ENCODE measurements around the gene THAP4. TPM values are rescaled to one million over a fixed set of nuclear protein-coding genes. Genes with fewer than 3 reads are reported as not detected.

The THAP4 gene
- total and polyA plus RNA-seq, 2 experiments from 2014 or later: 62.9 to 80.4 TPM

- Mint-ChIP-seq H3K4me1 (peaks cover 22% of the 10 kb centered on the region), H3K4me3 (no peak overlapping the region), H3K36me3 (ENCODE audit: low read depth) (peaks cover 16% of the 10 kb centered on the region), H3K9me3 (peaks cover 9% of the 10 kb centered on the region; the same call in 2 of the 3 replicates), H3K27ac (no peak overlapping the region), H3K27me3 (ENCODE audit: insufficient read depth, low read depth, poor library complexity) (peaks cover 2% of the 10 kb centered on the region)
- Histone ChIP-seq H3K4me3 (no peak overlapping the region), H3K4me2 (no peak overlapping the region), H2AFZ (no peak overlapping the region), H3K27me3 (ENCODE audit: insufficient read depth) (no peaks in the 10 kb centered on the region), H3K79me2 (replicated peaks; ENCODE audit: insufficient read depth) (peaks cover 79% of the 10 kb centered on the region), H4K20me1 (replicated peaks; ENCODE audit: insufficient read depth) (peaks cover 15% of the 10 kb centered on the region; the same call in 1 of the 2 replicates), H3K4me1 (ENCODE audit: insufficient read depth) (peaks cover 6% of the 10 kb centered on the region; the same call in 1 of the 2 replicates), H3K36me3 (ENCODE audit: insufficient read depth) (no peaks in the 10 kb centered on the region), H3K27ac (ENCODE audit: low read depth) (no peak overlapping the region), H3F3A (replicated peaks; ENCODE audit: low read depth) (peaks cover 6% of the 10 kb centered on the region; the same call in 1 of the 2 replicates), H3K9me2 (ENCODE audit: insufficient read depth) (no peaks in the 10 kb centered on the region)
- TF ChIP-seq EZH2 (IDR thresholded peaks at IDR 0.05; ENCODE audit: low read depth, unreplicated experiment) (no peak), JUNB (IDR thresholded peaks at IDR 0.05; ENCODE audit: unreplicated experiment) (no peak), ZNF462 (CRISPR knock-in tag; IDR thresholded peaks at IDR 0.05) (no peak), ZNF331 (CRISPR knock-in tag; IDR thresholded peaks at IDR 0.05; ENCODE audit: low read depth) (no peak), EZH2phosphoT487 (IDR thresholded peaks at IDR 0.05; ENCODE audit: unreplicated experiment) (no peak), REST (IDR thresholded peaks at IDR 0.05; ENCODE audit: unreplicated experiment) (no peak), POLR2AphosphoS5 (IDR thresholded peaks at IDR 0.05; ENCODE audit: low read depth) (no peak), CREB1 (CRISPR knock-in tag; IDR thresholded peaks at IDR 0.05; ENCODE audit: low read depth) (no peak), CTCF (conservative IDR thresholded peaks at IDR 0.05; ENCODE audit: low read depth in 2 of 2) (no peak), STAT1 (IDR thresholded peaks at IDR 0.05; ENCODE audit: unreplicated experiment) (no peak), NANOG (IDR thresholded peaks at IDR 0.05; ENCODE audit: borderline replicate concordance) (no peak), ZNF114 (CRISPR knock-in tag; IDR thresholded peaks at IDR 0.05) (no peak), ETS1 (IDR thresholded peaks at IDR 0.05) (no peak)
- ATAC-seq: no peak
- no peak for DNase-seq (ENCODE audit: low spot score)
Measured at GRCh38 chr2:241619597-241620418, 17.1 kb downstream of the THAP4 start.
